ENCODE results near the gene ATP10A.

Gene ATP10A

DNA sequence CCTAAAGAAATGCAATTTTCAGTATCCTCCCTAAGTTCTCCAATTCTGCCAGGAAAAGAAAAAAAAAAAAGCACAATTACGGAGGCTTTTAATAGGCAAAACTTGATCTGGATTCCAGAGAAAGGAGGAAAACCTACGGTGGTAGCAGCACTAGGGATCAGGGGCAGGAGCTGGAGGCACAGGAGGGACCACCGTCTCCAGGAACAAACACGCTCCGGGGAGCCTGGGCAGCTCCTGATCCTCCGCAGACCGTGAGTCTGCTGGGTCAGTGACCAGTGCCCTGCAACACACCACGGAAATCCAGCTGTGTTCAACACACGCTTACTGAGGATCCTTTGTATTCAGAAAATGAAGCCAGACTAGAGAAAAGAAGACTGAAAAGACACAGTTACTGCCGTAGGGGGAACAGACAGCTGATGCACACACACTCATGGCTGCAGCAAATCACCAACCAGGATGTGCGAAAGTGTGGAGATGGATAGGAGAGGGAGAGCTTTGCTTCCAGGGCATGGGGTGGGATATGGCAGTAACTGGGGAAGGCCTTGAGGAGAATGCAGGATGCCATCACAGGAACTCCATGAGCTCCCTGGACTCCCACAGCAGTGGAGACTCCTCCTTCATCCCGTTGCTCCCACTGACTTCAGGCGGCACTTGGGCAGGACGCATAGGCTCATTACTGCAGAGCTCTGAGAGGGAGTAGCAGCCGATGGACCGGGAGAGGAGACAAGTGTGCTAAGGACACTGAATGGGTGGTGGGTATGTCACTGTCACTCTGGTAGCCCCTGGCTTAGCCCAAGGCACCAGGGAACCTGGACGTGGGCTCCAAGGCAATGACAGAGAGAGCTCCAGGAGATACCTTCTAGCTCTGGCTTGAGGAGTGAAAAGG, 167.0 kb downstream of the ATP10A start:
- DNase-seq: no peak

DNA sequence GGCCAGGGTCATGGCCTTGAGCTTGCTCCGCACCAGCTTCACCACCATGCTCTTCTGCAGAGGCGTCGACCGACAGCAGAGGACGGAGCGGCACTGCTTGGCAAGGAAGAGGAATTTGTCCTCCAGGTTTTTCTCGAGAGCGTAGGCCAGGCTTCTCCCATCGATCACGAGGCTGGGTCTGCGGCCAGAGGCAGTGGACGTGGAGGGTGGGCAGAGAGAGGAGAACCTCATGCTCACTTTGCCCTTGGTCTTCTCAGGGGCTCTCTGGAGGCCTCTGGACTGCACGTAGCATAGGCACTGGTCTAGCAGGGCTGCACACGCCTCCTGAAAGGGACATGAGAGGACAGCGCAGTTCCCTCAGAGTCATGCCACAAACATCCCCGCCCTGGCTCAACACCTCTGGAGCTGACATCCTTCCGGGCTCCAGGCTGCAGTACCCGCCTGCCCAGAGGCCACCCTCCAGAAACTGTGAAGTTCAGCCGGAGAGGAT, 168.3 kb downstream of the ATP10A start:
- no peak for DNase-seq

GRCh38 chr15:25694239-25694584, 168.9 kb downstream of the ATP10A start:
- DNase-seq: no peak

DNA sequence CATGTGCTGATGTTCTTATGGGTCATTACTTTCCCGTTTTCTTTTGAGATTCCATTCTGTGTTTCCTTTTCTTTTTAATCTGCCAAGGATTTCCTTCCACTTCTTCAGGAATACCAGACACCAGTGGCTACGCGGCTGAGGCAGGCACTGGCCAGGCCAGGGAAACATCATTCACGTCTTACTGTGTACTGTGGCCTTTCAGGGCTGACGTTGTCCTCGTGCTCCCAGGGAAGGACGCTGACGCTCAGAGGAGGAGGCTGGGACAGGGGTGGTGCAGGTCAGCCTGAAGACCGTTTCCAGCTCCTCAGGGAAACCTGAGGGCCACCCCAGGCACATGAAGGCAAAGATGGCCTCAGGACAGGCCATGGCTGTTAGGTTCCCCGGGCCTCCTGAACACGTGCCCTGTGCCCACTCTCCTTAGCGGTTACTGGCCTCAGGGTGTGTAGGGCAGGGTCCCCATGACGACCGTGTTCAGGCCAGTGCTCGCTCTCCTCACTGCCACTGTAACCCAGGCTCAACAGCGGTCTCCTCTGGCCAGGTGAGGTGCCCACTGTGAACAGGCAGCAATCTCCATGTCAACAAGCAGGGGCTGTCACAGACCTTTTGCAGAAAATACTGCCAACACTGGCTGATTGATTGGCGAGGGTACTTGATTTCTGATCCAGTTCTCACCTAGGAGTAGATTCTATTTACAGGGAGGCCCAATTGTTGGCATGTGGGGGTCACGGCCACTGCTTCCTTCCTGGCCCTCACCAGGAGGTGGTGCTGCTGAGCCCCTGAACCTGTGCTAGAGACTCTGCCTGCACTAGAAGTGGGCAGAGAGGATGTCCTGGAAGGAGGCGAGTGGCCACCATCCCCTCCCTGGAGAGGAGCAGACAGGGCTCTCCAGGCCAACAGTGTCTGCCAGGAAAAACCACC, 169.5 kb downstream of the ATP10A start:
- DNase-seq: no peak

GRCh38 chr15:25691544-25692430, 171.3 kb downstream of the ATP10A start:
- DNase-seq: no peak

GRCh38 chr15:25690673-25691543, 172.2 kb downstream of the ATP10A start:
- no peak for DNase-seq

DNA sequence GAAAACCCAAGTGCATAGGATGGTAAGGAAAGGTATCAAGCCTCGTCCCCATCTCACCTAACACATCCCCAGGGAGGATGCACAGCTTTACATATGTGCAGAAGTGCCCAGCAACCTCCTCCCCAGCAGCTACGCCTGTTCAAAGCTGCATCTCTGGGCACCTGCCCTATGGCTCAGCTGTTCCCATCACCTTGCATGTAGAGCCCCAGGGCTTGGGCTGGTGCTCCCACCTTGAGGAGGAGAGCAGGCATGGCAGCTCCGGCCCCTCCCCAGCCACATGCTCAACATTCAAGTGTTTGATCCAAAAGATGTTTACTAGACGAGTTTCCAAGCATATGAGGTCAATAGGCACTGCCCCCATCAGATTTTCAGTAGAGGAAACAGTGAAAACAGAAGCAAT, 173.5 kb downstream of the ATP10A start:
- DNase-seq: no peak

- DNase-seq: no peak
Measured at GRCh38 chr15:25688166-25688565, 175.0 kb downstream of the ATP10A start.

DNA sequence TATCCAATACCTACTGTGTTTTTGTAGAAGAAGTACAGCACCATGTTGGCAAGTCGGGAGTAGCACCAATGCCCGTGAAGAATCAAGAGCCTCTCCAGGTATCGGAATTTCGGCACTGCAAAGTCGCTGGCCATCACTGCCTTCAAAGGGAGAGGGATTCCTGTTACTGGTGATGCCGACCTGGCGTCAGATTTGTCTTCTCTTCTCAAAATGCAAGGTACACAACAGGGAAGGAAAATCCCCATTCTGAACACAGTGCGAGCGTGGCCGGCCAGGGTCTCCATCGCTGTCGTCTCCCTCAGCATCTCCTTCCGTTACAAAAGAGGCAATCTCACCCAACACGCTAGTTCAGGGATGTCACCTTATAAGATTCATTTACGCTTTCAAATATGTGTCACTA, 175.4 kb downstream of the ATP10A start:
- no peak for DNase-seq

- DNase-seq: no peak
Measured at GRCh38 chr15:25687276-25687675, 175.9 kb downstream of the ATP10A start.

DNA sequence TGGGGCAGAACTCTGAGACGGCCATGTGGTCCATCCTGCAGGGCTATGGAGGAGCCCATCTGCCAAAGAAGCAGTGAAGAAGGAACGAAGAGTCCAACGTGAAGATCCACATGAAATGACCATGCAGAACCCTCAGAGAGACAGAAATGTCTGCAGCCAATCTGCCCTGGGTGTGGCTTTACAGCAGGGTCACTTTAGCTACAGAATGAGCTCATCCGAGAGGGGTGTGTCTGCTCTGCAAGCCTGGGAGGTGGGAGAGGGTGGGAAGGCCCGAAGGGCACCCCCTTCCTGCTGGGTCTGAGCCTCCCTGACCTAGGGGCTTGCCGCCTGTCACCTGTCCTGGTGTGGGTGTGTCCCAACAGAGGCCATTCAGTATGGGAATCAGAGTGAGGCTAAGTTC, 176.3 kb downstream of the ATP10A start:
- no peak for DNase-seq

- DNase-seq: no peak
Measured at GRCh38 chr15:25684521-25685431, 178.4 kb downstream of the ATP10A start.

GRCh38 chr15:25683911-25684310, 179.2 kb downstream of the ATP10A start:
- DNase-seq: no peak

DNA sequence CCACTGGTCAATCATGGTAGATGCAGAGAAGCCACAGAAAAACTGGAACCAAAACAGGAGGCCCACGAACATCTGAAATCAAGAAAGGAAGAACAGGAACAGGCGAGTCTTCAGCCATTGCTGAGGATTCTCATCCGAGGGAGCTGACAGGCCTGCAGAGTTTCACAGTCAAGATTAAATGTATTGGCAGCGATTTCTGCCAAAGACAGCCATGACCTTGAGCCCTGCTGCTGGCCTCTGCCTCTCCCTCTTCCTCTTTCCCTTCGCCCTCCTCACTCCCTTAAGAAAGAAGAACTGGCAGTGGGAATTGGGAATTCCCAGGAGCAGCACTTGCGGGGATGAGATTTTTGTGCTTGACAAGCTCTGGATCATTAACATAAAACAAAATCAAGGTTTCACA, 179.7 kb downstream of the ATP10A start:
- DNase-seq: no peak

DNA sequence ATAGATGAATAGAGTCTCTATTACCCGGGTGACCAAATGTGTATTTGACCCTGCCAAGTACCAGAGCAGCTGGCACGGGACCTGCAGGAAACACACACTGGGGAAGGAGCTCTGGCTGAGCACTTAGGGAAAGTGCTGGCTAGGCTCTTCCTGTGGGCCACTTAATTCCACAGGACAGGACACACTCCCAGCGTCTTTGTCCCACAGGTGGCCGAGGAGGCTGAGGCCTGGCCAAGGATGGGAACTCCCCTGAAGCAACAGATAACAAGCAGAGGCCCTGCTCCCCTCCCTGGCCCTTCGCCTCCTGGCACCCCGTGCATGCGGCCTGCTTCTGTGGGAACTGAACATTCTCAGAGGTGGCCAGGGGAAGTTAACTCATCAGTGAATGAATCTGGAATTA, 180.8 kb downstream of the ATP10A start:
- DNase-seq: no peak

- DNase-seq: no peak
Measured at GRCh38 chr15:25680686-25681025, 182.5 kb downstream of the ATP10A start.

GRCh38 chr15:25679964-25680685, 183.0 kb downstream of the ATP10A start:
- no peak for DNase-seq

- DNase-seq: no peak
Measured at GRCh38 chr15:25679492-25679891, 183.6 kb downstream of the ATP10A start.

DNA sequence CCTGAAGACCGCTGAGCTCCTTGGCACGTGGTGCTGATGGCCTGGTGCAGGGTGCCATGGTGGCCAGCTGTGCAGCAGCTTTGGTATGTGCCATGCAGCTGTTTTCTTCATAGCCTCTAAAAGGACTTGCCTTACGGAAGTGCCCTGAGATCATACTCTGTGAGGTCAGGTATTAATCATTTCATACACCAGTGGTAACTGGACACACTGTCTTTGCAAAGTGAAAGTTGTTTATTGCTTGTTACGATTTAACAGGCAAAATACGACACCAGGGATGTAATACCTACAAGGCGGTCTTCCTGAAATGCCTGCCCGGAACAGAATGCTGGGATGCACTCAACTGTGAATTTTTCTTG, 184.6 kb downstream of the ATP10A start:
- DNase-seq: no peak

Data from NCI-H526 treated with DMSO at 0.1 percent for 48 hours (cell line).